Mesenchymal stem cell (in vitro differentiated cells and primary cell): Measurements from ENCODE around the gene RUNX1.
A peak's percentile ranks its signal among the peaks of the same experiment; 100 is the strongest.

Source experiments
- DNase-seq: peaks from one replicate; pipeline ENCODE4 v3.0.0-alpha.2; 2013
- H2AFZ ChIP-seq: one replicate; pipeline ENCODE4 v1.6.1; 2013; ENCODE audit warnings: low read depth, mild to moderate bottlenecking, control low read depth, inconsistent platforms, low read length, moderate library complexity
- H2AK5ac ChIP-seq: 2 replicates; pipeline ENCODE4 v1.6.1; 2013; ENCODE audit warnings: low read length, moderate library complexity, mild to moderate bottlenecking, inconsistent platforms; ENCODE audit not compliant: severe bottlenecking
- H2BK120ac ChIP-seq: one replicate; pipeline ENCODE4 v1.6.1; 2013; ENCODE audit warnings: low read depth, mild to moderate bottlenecking, inconsistent platforms, low read length, moderate library complexity
- H2BK12ac ChIP-seq, 2 experiments: one replicate each; pipeline ENCODE4 v1.6.1; 2013; ENCODE audit warnings: inconsistent platforms in 2 of 2, low read length in 2 of 2, mild to moderate bottlenecking in 2 of 2, moderate library complexity in 2 of 2, control low read depth in 1 of 2
- H2BK15ac ChIP-seq: one replicate; pipeline ENCODE4 v1.6.1; 2013; ENCODE audit warnings: mild to moderate bottlenecking, low read depth, inconsistent platforms; ENCODE audit not compliant: poor library complexity, severe bottlenecking
- H2BK5ac ChIP-seq: 2 replicates; pipeline ENCODE4 v1.6.1; 2013; ENCODE audit warnings: low read depth, mild to moderate bottlenecking, low read length, control low read depth, inconsistent platforms; ENCODE audit not compliant: poor library complexity, severe bottlenecking
- H3K14ac ChIP-seq, 2 experiments: one replicate each; pipeline ENCODE4 v1.6.1; 2013; ENCODE audit warnings: inconsistent platforms in 2 of 2, low read length in 2 of 2, control low read depth in 1 of 2, mild to moderate bottlenecking in 1 of 2, moderate library complexity in 1 of 2
- H3K18ac ChIP-seq, 2 experiments: one replicate each; pipeline ENCODE4 v1.6.1; 2013; ENCODE audit warnings: inconsistent platforms in 2 of 2, low read length in 2 of 2, control low read depth in 1 of 2, low read depth in 1 of 2, mild to moderate bottlenecking in 1 of 2
- H3K23ac ChIP-seq, 2 experiments: one replicate each; pipeline ENCODE4 v1.6.1; 2013; ENCODE audit warnings: inconsistent platforms in 2 of 2, low read length in 2 of 2, mild to moderate bottlenecking in 2 of 2, moderate library complexity in 2 of 2, control low read depth in 1 of 2
- H3K27ac ChIP-seq: 2 replicates; pipeline ENCODE4 v1.5.1; 2013; ENCODE audit warnings: mild to moderate bottlenecking, moderate library complexity, low read length, control low read depth, inconsistent platforms; ENCODE audit not compliant: poor library complexity, severe bottlenecking
- H3K27me3 ChIP-seq, 2 experiments: 2 replicates each; pipeline versions ENCODE4 v1.6.1 to v1.7.0; 2013; ENCODE audit warnings: low read length in 2 of 2, mild to moderate bottlenecking in 2 of 2, moderate library complexity in 2 of 2, control low read depth in 1 of 2, inconsistent platforms in 1 of 2; ENCODE audit not compliant: control insufficient read depth in 1 of 2, insufficient read depth in 1 of 2
- H3K36me3 ChIP-seq, 2 experiments: 2 replicates each; pipeline versions ENCODE4 v1.6.1 to v1.7.0; 2013; ENCODE audit warnings: low read length in 2 of 2, control low read depth in 1 of 2, inconsistent platforms in 1 of 2, low read depth in 1 of 2, mild to moderate bottlenecking in 1 of 2; ENCODE audit not compliant: insufficient read depth in 2 of 2, control insufficient read depth in 1 of 2
- H3K4ac ChIP-seq, 2 experiments: one replicate each; pipeline ENCODE4 v1.6.1; 2013; ENCODE audit warnings: inconsistent platforms in 2 of 2, low read length in 2 of 2, mild to moderate bottlenecking in 2 of 2, moderate library complexity in 2 of 2, control low read depth in 1 of 2, low read depth in 1 of 2
- H3K4me1 ChIP-seq: 2 replicates; pipeline ENCODE4 v1.6.1; 2013; ENCODE audit warnings: low read depth, low read length, control low read depth; ENCODE audit not compliant: control insufficient read depth, insufficient read depth
- H3K4me2 ChIP-seq: 2 replicates; pipeline ENCODE4 v1.6.1; 2013; ENCODE audit warnings: low read length, mild to moderate bottlenecking, inconsistent platforms; ENCODE audit not compliant: poor library complexity, severe bottlenecking
- H3K4me3 ChIP-seq, 2 experiments: 2 replicates each; pipeline versions ENCODE4 v1.5.1 to v1.7.0; 2013; ENCODE audit warnings: low read length in 2 of 2, mild to moderate bottlenecking in 2 of 2, control low read depth in 1 of 2, low read depth in 1 of 2; ENCODE audit not compliant: insufficient read depth in 1 of 2
- H3K79me1 ChIP-seq: replicated peaks from 2 replicates; pipeline ENCODE4 v1.6.1; 2013; ENCODE audit warnings: mild to moderate bottlenecking, control low read depth, low read length, inconsistent platforms; ENCODE audit not compliant: poor library complexity, severe bottlenecking
- H3K9ac ChIP-seq: 2 replicates; pipeline ENCODE4 v1.7.0; 2013; ENCODE audit warnings: mild to moderate bottlenecking, low read length, moderate library complexity
- H3K9me3 ChIP-seq: 2 replicates; pipeline ENCODE4 v1.7.0; 2013; ENCODE audit warnings: mild to moderate bottlenecking, low read length; ENCODE audit not compliant: control insufficient read depth
- H4K8ac ChIP-seq: one replicate; pipeline ENCODE4 v1.6.1; 2013; ENCODE audit warnings: inconsistent platforms, mild to moderate bottlenecking, low read length, moderate library complexity
- H4K91ac ChIP-seq: one replicate; pipeline ENCODE4 v1.6.1; 2013; ENCODE audit warnings: mild to moderate bottlenecking, low read length, inconsistent platforms
- WGBS: methylation state at CpG from one replicate; pipeline ENCODE4 v1.1.7; 2013; ENCODE audit warnings: mixed read lengths; 5-methylcytosine and 5-hydroxymethylcytosine counted together

RUNX1 gene

GRCh38 chr21:34888569-34889319 lies 160.4 kb downstream of the RUNX1 start:
- Histone ChIP-seq H3K27me3 (no peaks in the 10 kb centered on the region), H4K91ac (peak overlapping the region; percentile 98), H2BK15ac (peak overlapping the region; percentile 67), H3K9ac (peak overlapping the region; percentile 100), H3K4me2 (peak overlapping the region; percentile 99), H3K23ac (peak overlapping the region in 1 of 2 experiments; percentile 10), H3K4me1 (peaks cover 11% of the 10 kb centered on the region), H3K18ac (peak overlapping the region; percentile 98 to 99), H3K9me3 (no peaks in the 10 kb centered on the region), H2BK120ac (peak overlapping the region; percentile 96), H2AFZ (peak overlapping the region; percentile 8), H3K4me3 (peak overlapping the region; percentile 84 to 87), H2BK5ac (peak overlapping the region; percentile 93), H2AK5ac (no peak overlapping the region), H2BK12ac (peak overlapping the region in 1 of 2 experiments; percentile 94), H3K4ac (peak overlapping the region; percentile 88 to 99), H3K36me3 (peaks cover 0 to 24% of the 10 kb centered on the region in 2 experiments), H4K8ac (peak overlapping the region; percentile 91), H3K79me1 (peaks cover 2% of the 10 kb centered on the region), H3K27ac (peak overlapping the region; percentile 85), H3K14ac (peak overlapping the region in 1 of 2 experiments; percentile 98)
- WGBS: under 1% methylated on average over 73 of the region's 96 CpGs
- peak; percentile 96 for DNase-seq

GRCh38 chr21:34887725-34888568 lies 161.2 kb downstream of the RUNX1 start:
- 2% methylated on average over 27 of the region's 40 CpGs for WGBS
- peak overlapping the region; percentile 80 for H3K4me2 ChIP-seq
- H3K14ac ChIP-seq: peak overlapping the region in 1 of 2 experiments; percentile 100
- peak overlapping the region; percentile 60 for H2BK5ac ChIP-seq
- peaks cover 0 to 32% of the 10 kb centered on the region in 2 experiments for H3K36me3 ChIP-seq
- H3K27ac ChIP-seq: peak overlapping the region; percentile 85
- H3K79me1 ChIP-seq: peaks cover 2% of the 10 kb centered on the region
- peak overlapping the region in 1 of 2 experiments; percentile 89 for H2BK12ac ChIP-seq
- H2AK5ac ChIP-seq: no peak overlapping the region
- no peak overlapping the region for H2AFZ ChIP-seq
- H4K8ac ChIP-seq: peak overlapping the region; percentile 72
- H2BK120ac ChIP-seq: no peak overlapping the region
- H3K9me3 ChIP-seq: no peaks in the 10 kb centered on the region
- H2BK15ac ChIP-seq: no peak overlapping the region
- peak overlapping the region in 1 of 2 experiments; percentile 100 for H3K23ac ChIP-seq
- H3K18ac ChIP-seq: peak overlapping the region; percentile 85 to 99
- peak overlapping the region; percentile 100 for H3K9ac ChIP-seq
- DNase-seq: peak; percentile 98
- peak overlapping the region; percentile 72 to 87 for H3K4me3 ChIP-seq
- peaks cover 11% of the 10 kb centered on the region for H3K4me1 ChIP-seq
- H3K27me3 ChIP-seq: no peaks in the 10 kb centered on the region
- peak overlapping the region; percentile 77 for H4K91ac ChIP-seq
- H3K4ac ChIP-seq: peak overlapping the region; percentile 1 to 98

- H2BK15ac ChIP-seq: no peak overlapping the region
- H2BK5ac ChIP-seq: no peak overlapping the region
- under 1% methylated on average over 13 of the region's 15 CpGs for WGBS
- peak overlapping the region; percentile 72 to 93 for H2BK12ac ChIP-seq
- H3K4me3 ChIP-seq: peak overlapping the region; percentile 87 to 95
- H3K4me1 ChIP-seq: peaks cover 11% of the 10 kb centered on the region
- peak overlapping the region; percentile 100 for H3K9ac ChIP-seq
- peak overlapping the region; percentile 95 for H4K8ac ChIP-seq
- peak overlapping the region; percentile 81 to 100 for H3K23ac ChIP-seq
- H3K4me2 ChIP-seq: peak overlapping the region; percentile 80
- H3K18ac ChIP-seq: peak overlapping the region; percentile 100
- peak; percentile 51 for DNase-seq
- H2BK120ac ChIP-seq: peak overlapping the region; percentile 97
- H3K14ac ChIP-seq: peak overlapping the region in 1 of 2 experiments; percentile 100
- peaks cover 0 to 40% of the 10 kb centered on the region in 2 experiments for H3K36me3 ChIP-seq
- H3K27me3 ChIP-seq: no peaks in the 10 kb centered on the region
- H2AFZ ChIP-seq: no peak overlapping the region
- peak overlapping the region; percentile 44 for H3K27ac ChIP-seq
- peak overlapping the region; percentile 98 for H4K91ac ChIP-seq
- no peak overlapping the region for H2AK5ac ChIP-seq
- no peaks in the 10 kb centered on the region for H3K9me3 ChIP-seq
- peak overlapping the region; percentile 45 to 94 for H3K4ac ChIP-seq
- peaks cover 2% of the 10 kb centered on the region for H3K79me1 ChIP-seq
These were observed 162.0 kb downstream of the RUNX1 start for GRCh38 chr21:34887105-34887442.
